H9 (cell line): ENCODE data around the gene KBTBD6. TPM values are rescaled to one million over a fixed set of nuclear protein-coding genes. Genes with fewer than 3 reads are reported as not detected.
A peak's percentile ranks its signal among the peaks of the same experiment; 100 is the strongest.

Experiments
- DNase-seq: peaks from one replicate; pipeline ENCODE4 v3.0.0-alpha.2; 2017
- H2AFZ ChIP-seq: one replicate; pipeline ENCODE4 v1.6.1; 2013; ENCODE audit warnings: mild to moderate bottlenecking, low read length, control low read depth, moderate library complexity
- H2AK5ac ChIP-seq: 2 replicates; pipeline ENCODE4 v1.6.1; 2013; ENCODE audit warnings: low read length, control low read depth, mixed read lengths; ENCODE audit not compliant: insufficient read length
- H2BK120ac ChIP-seq: one replicate; pipeline ENCODE4 v1.6.1; 2013; ENCODE audit warnings: low read depth, mild to moderate bottlenecking, low read length, control low read depth, inconsistent platforms; ENCODE audit not compliant: poor library complexity, severe bottlenecking
- H2BK12ac ChIP-seq: 2 replicates; pipeline ENCODE4 v1.6.1; 2013; ENCODE audit warnings: low read length, control low read depth, mixed read lengths, low read depth; ENCODE audit not compliant: insufficient read length
- H2BK15ac ChIP-seq: 2 replicates; pipeline ENCODE4 v1.6.1; 2013; ENCODE audit warnings: low read depth, low read length, control low read depth
- H2BK20ac ChIP-seq: one replicate; pipeline ENCODE4 v1.6.1; 2013; ENCODE audit warnings: low read depth, mild to moderate bottlenecking, low read length, control low read depth, inconsistent platforms; ENCODE audit not compliant: poor library complexity, severe bottlenecking
- H2BK5ac ChIP-seq: 2 replicates; pipeline ENCODE4 v1.6.1; 2013; ENCODE audit warnings: low read length, control low read depth, mixed read lengths; ENCODE audit not compliant: insufficient read length
- H3K14ac ChIP-seq: 2 replicates; pipeline ENCODE4 v1.6.1; 2013; ENCODE audit warnings: low read length, control low read depth; ENCODE audit not compliant: insufficient read depth
- H3K18ac ChIP-seq: 2 replicates; pipeline ENCODE4 v1.6.1; 2013; ENCODE audit warnings: low read depth, mild to moderate bottlenecking, mixed read lengths, low read length, control low read depth; ENCODE audit not compliant: insufficient read length
- H3K23ac ChIP-seq: 2 replicates; pipeline ENCODE4 v1.6.1; 2013; ENCODE audit warnings: low read length, control low read depth, mixed read lengths, low read depth; ENCODE audit not compliant: insufficient read length
- H3K23me2 ChIP-seq: 2 replicates; pipeline ENCODE4 v1.6.1; 2013; ENCODE audit warnings: low read depth, mild to moderate bottlenecking, mixed read lengths, low read length, control low read depth; ENCODE audit not compliant: insufficient read length, poor library complexity, severe bottlenecking
- H3K27ac ChIP-seq: 2 replicates; pipeline ENCODE4 v1.5.1; 2013; ENCODE audit warnings: low read length, control low read depth, mixed read lengths, low read depth; ENCODE audit not compliant: insufficient read length
- H3K27me3 ChIP-seq: 2 replicates; pipeline ENCODE4 v1.6.1; 2013; ENCODE audit warnings: low read length, control low read depth, inconsistent platforms; ENCODE audit not compliant: insufficient read depth
- H3K4ac ChIP-seq: 2 replicates; pipeline ENCODE4 v1.6.1; 2013; ENCODE audit warnings: low read depth, mild to moderate bottlenecking, control low read depth, inconsistent platforms, low read length, moderate library complexity
- H3K4me1 ChIP-seq: 2 replicates; pipeline ENCODE4 v1.6.1; 2013; ENCODE audit warnings: low read length, control low read depth, inconsistent platforms; ENCODE audit not compliant: insufficient read depth
- H3K4me2 ChIP-seq: 2 replicates; pipeline ENCODE4 v1.6.1; 2013; ENCODE audit warnings: low read length, control low read depth, mixed read lengths; ENCODE audit not compliant: insufficient read length, insufficient read depth
- H3K56ac ChIP-seq: 2 replicates; pipeline ENCODE4 v1.6.1; 2013; ENCODE audit warnings: low read depth, mild to moderate bottlenecking, mixed read lengths, low read length, control low read depth; ENCODE audit not compliant: insufficient read length
- H3K79me1 ChIP-seq: 2 replicates; pipeline ENCODE4 v1.6.1; 2013; ENCODE audit warnings: low read depth, mild to moderate bottlenecking, moderate library complexity, low read length, control low read depth, inconsistent platforms; ENCODE audit not compliant: insufficient read depth, poor library complexity, severe bottlenecking
- H3K79me2 ChIP-seq: 2 replicates; pipeline ENCODE4 v1.6.1; 2013; ENCODE audit warnings: low read length, control low read depth, inconsistent platforms; ENCODE audit not compliant: insufficient read depth
- H3K9ac ChIP-seq: 2 replicates; pipeline ENCODE4 v1.6.1; 2013; ENCODE audit warnings: low read length, control low read depth, mixed read lengths; ENCODE audit not compliant: insufficient read length; ENCODE audit errors: extremely low read depth
- H3K9me3 ChIP-seq: one replicate; pipeline ENCODE4 v1.6.1; 2013; ENCODE audit warnings: low read depth, low read length, inconsistent platforms; ENCODE audit not compliant: control insufficient read depth
- H3T11ph ChIP-seq: one replicate; pipeline ENCODE4 v1.6.1; 2013; ENCODE audit warnings: mild to moderate bottlenecking, low read length, control low read depth, inconsistent platforms
- H4K20me1 ChIP-seq: one replicate; pipeline ENCODE4 v1.6.1; 2013; ENCODE audit not compliant: control insufficient read depth, insufficient read length, insufficient read depth
- H4K5ac ChIP-seq: 2 replicates; pipeline ENCODE4 v1.6.1; 2013; ENCODE audit warnings: low read depth, mild to moderate bottlenecking, mixed read lengths, low read length, control low read depth; ENCODE audit not compliant: insufficient read length
- H4K8ac ChIP-seq: replicated peaks from 2 replicates; pipeline ENCODE4 v1.6.1; 2013; ENCODE audit warnings: low read length, control low read depth, mixed read lengths, low read depth; ENCODE audit not compliant: insufficient read length
- H4K91ac ChIP-seq: 2 replicates; pipeline ENCODE4 v1.6.1; 2013; ENCODE audit warnings: low read depth, mild to moderate bottlenecking, moderate library complexity, mixed read lengths, low read length, control low read depth; ENCODE audit not compliant: insufficient read length
- H3K27ac Mint-ChIP-seq, 3 experiments: 2 replicates in 2 of 3; 3 replicates in 1 of 3; pipeline ENCODE4 v1.8.0; 2020 to 2021; ENCODE audit warnings: mixed read lengths in 3 of 3, mild to moderate bottlenecking in 1 of 3, moderate library complexity in 1 of 3
- H3K27me3 Mint-ChIP-seq: 2 replicates; pipeline ENCODE4 v1.8.0; 2021; ENCODE audit warnings: low read depth, mild to moderate bottlenecking, moderate library complexity, mixed read lengths
- H3K36me3 Mint-ChIP-seq, 3 experiments: 2 replicates in 2 of 3; 3 replicates in 1 of 3; pipeline ENCODE4 v1.8.0; 2020 to 2021; ENCODE audit warnings: low read depth in 3 of 3, mixed read lengths in 3 of 3; ENCODE audit not compliant: insufficient read depth in 1 of 3
- H3K4me1 Mint-ChIP-seq, 2 experiments: 2 replicates each; pipeline ENCODE4 v1.8.0; 2020; ENCODE audit warnings: mixed read lengths in 2 of 2
- H3K4me3 Mint-ChIP-seq, 2 experiments: 2 replicates in 1 of 2; 3 replicates in 1 of 2; pipeline ENCODE4 v1.8.0; 2020 to 2021; ENCODE audit warnings: mild to moderate bottlenecking in 2 of 2, mixed read lengths in 2 of 2, moderate library complexity in 1 of 2
- H3K9me3 Mint-ChIP-seq, 2 experiments: 2 replicates in 1 of 2; 3 replicates in 1 of 2; pipeline ENCODE4 v1.8.0; 2020; ENCODE audit warnings: mild to moderate bottlenecking in 2 of 2, mixed read lengths in 2 of 2, moderate library complexity in 1 of 2
- CTCF ChIP-seq: fragments of 200-600 bp; sonication (generic); conservative IDR thresholded peaks from 3 replicates; pipeline ENCODE4 v1.8.0; 2021; ENCODE audit warnings: antibody characterized with exemption, mild to moderate bottlenecking
- WGBS: extraction: QIAGEN DNeasy Blood & Tissue Kit; methylation state at CpG from one replicate; pipeline ENCODE4 v1.1.7; 2013; ENCODE audit warnings: missing lambda C conversion rate, low lambda C conversion rate, mixed read lengths; ENCODE audit not compliant: insufficient read length; ENCODE audit errors: extremely low coverage; 5-methylcytosine and 5-hydroxymethylcytosine counted together
- total RNA-seq: library from RNA; stranded (reverse); gene quantifications from 2 replicates; pipeline ENCODE4 v1.2.1, GENCODE V29; 2021

KBTBD6 gene
- total RNA-seq, 1 experiment from 2014 or later: 11.5 TPM

- TF ChIP-seq CTCF: no peak
- H3K36me3 Mint-ChIP-seq: peaks cover 16 to 30% (median 27%) of the 10 kb centered on the region in 3 experiments
- no peaks in the 10 kb centered on the region for H3K27me3 Mint-ChIP-seq
- H3K27ac Mint-ChIP-seq: 0 out of 7 replicates have a peak overlapping the region, but pooled peaks of 1 of the 3 experiments have one; percentile 24
- H4K5ac ChIP-seq: no peak overlapping the region
- no peak overlapping the region for H2BK15ac ChIP-seq
- H3K9me3 Mint-ChIP-seq: peaks cover 2 to 3% of the 10 kb centered on the region in 2 experiments; a peak in 2 of 5 replicates
- H3K4ac ChIP-seq: no peak overlapping the region
- no peak for DNase-seq
- H3K23ac ChIP-seq: no peak overlapping the region
- no peak overlapping the region for H2AFZ ChIP-seq
- H2BK20ac ChIP-seq: no peak overlapping the region
- no peak overlapping the region for H2BK5ac ChIP-seq
- H3K27me3 ChIP-seq: no peaks in the 10 kb centered on the region
- H4K91ac ChIP-seq: no peak overlapping the region
- H3K56ac ChIP-seq: no peak overlapping the region
- H3K4me3 Mint-ChIP-seq: peak overlapping the region; percentile 95
- no peaks in the 10 kb centered on the region for H3K9me3 ChIP-seq
- H3K79me2 ChIP-seq: peaks cover 4% of the 10 kb centered on the region; the same call in 1 of the 2 replicates
- H3T11ph ChIP-seq: no peak overlapping the region
- H2BK120ac ChIP-seq: no peak overlapping the region
- H2AK5ac ChIP-seq: no peak overlapping the region
- no peaks in the 10 kb centered on the region for H3K23me2 ChIP-seq
- H3K4me2 ChIP-seq: peak overlapping the region; percentile 72
- no peak overlapping the region for H3K18ac ChIP-seq
- no CpG with 5 or more reads among the region's 3 CpGs for WGBS
- peaks cover 2% of the 10 kb centered on the region for H3K79me1 ChIP-seq
- H4K20me1 ChIP-seq: no peaks in the 10 kb centered on the region
- no peak overlapping the region for H2BK12ac ChIP-seq
- no peak overlapping the region for H4K8ac ChIP-seq
- peaks cover 5% of the 10 kb centered on the region; the same call in 1 of the 2 replicates for H3K4me1 ChIP-seq
- H3K9ac ChIP-seq: no peak overlapping the region
- no peak overlapping the region for H3K14ac ChIP-seq
- H3K4me1 Mint-ChIP-seq: peaks cover 24 to 31% of the 10 kb centered on the region in 2 experiments
- H3K27ac ChIP-seq: no peak overlapping the region
These were observed 2.2 kb downstream of the KBTBD6 start for GRCh38 chr13:41130356-41130755.
